IMR-90 (cell line): ENCODE results near the gene CBX5. TPM values are rescaled to one million over a fixed set of nuclear protein-coding genes. Genes with fewer than 3 reads are reported as not detected.
"Not testable (repeated sequence)": the region's sequence is repeated elsewhere in the genome, so short reads cannot be mapped to it uniquely, and the experiment has no call there.

Source experiments
- ATAC-seq: fragments of 200-7000 bp; cut with Tn5 transposase; 2 replicates; pipeline ENCODE4 v1.9.1; 2020; ENCODE audit warnings: low read depth, mild to moderate bottlenecking, moderate library complexity
- BruUV-seq: library from RNA; stranded (reverse); fragments of 400-500 nt; replicated peaks from 2 replicates; lab custom pipeline; 2021; lab: Mats Ljungman, UMichigan
- CTCF ChIA-PET: fragments of 300-600 bp; formaldehyde crosslinking; extraction: SDS; loops from one replicate; lab custom pipeline; 2021; ENCODE audit warnings: antibody characterized with exemption; lab: Yijun Ruan, JAX
- POLR2A ChIA-PET: fragments of 300-600 bp; sonication (Branson Sonifier 250); formaldehyde crosslinking; loops from one replicate; lab custom pipeline; 2022; ENCODE audit warnings: antibody characterized with exemption; ENCODE audit not compliant: unreplicated experiment; lab: Charles Lee
- DNase-seq: peaks from one replicate; pipeline ENCODE4 v3.0.0; 2013
- H2AFZ ChIP-seq: replicated peaks from 2 replicates; pipeline ENCODE3; 2013; ENCODE audit warnings: low read length, mild to moderate bottlenecking; ENCODE audit not compliant: poor library complexity
- H2AK5ac ChIP-seq: 2 replicates; pipeline ENCODE4 v1.6.1; 2013; ENCODE audit warnings: low read depth, low read length, inconsistent platforms
- H2AK9ac ChIP-seq: replicated peaks from 2 replicates; pipeline ENCODE3; 2013; ENCODE audit warnings: mild to moderate bottlenecking, low read depth, low read length, moderate library complexity; ENCODE audit not compliant: poor library complexity
- H2BK120ac ChIP-seq: 2 replicates; pipeline ENCODE4 v1.6.1; 2013; ENCODE audit warnings: low read depth, low read length, inconsistent platforms
- H2BK15ac ChIP-seq: 3 replicates; pipeline ENCODE4 v1.6.1; 2013; ENCODE audit warnings: low read depth, low read length, inconsistent platforms
- H2BK20ac ChIP-seq: 2 replicates; pipeline ENCODE4 v1.6.1; 2013; ENCODE audit warnings: low read depth, mild to moderate bottlenecking, inconsistent platforms, low read length, moderate library complexity
- H2BK5ac ChIP-seq: 2 replicates; pipeline ENCODE4 v1.6.1; 2013; ENCODE audit warnings: mild to moderate bottlenecking, low read depth, low read length, inconsistent platforms; ENCODE audit not compliant: poor library complexity, severe bottlenecking
- H3K14ac ChIP-seq: replicated peaks from 2 replicates; pipeline ENCODE4 v1.6.1; 2013; ENCODE audit warnings: low read depth, low read length, inconsistent platforms
- H3K18ac ChIP-seq: 2 replicates; pipeline ENCODE4 v1.6.1; 2013; ENCODE audit warnings: low read depth, low read length, control low read depth
- H3K23ac ChIP-seq: 2 replicates; pipeline ENCODE4 v1.6.1; 2013; ENCODE audit warnings: low read depth, low read length, inconsistent platforms
- H3K27ac ChIP-seq: 2 replicates; pipeline ENCODE4 v1.5.1; 2013; ENCODE audit warnings: mild to moderate bottlenecking, control low read depth, low read length; ENCODE audit not compliant: insufficient read depth
- H3K27me3 ChIP-seq: 2 replicates; pipeline ENCODE4 v1.6.1; 2013; ENCODE audit warnings: low read length; ENCODE audit not compliant: control insufficient read depth, insufficient read depth
- H3K36me3 ChIP-seq: 2 replicates; pipeline ENCODE4 v1.6.1; 2013; ENCODE audit warnings: low read length, mixed read lengths; ENCODE audit not compliant: control insufficient read depth, insufficient read depth
- H3K4ac ChIP-seq: 2 replicates; pipeline ENCODE4 v1.6.1; 2013; ENCODE audit warnings: low read depth, low read length, inconsistent platforms
- H3K4me1 ChIP-seq: 2 replicates; pipeline ENCODE4 v1.6.1; 2013; ENCODE audit warnings: low read length, mixed read lengths; ENCODE audit not compliant: control insufficient read depth, insufficient read depth
- H3K4me2 ChIP-seq: 2 replicates; pipeline ENCODE4 v1.6.1; 2013; ENCODE audit warnings: low read depth, mild to moderate bottlenecking, control low read depth, low read length, moderate library complexity
- H3K4me3 ChIP-seq: 2 replicates; pipeline ENCODE4 v1.5.1; 2013; ENCODE audit warnings: low read depth, mild to moderate bottlenecking, control low read depth, low read length, moderate library complexity; ENCODE audit not compliant: insufficient read depth
- H3K56ac ChIP-seq: 2 replicates; pipeline ENCODE4 v1.6.1; 2013; ENCODE audit warnings: low read length, inconsistent platforms; ENCODE audit not compliant: insufficient read depth; ENCODE audit errors: extremely low read depth
- H3K79me1 ChIP-seq, 2 experiments: 2 replicates each; pipeline ENCODE4 v1.6.1; 2013; ENCODE audit warnings: low read length in 2 of 2, inconsistent platforms in 1 of 2, low read depth in 1 of 2
- H3K9ac ChIP-seq: 2 replicates; pipeline ENCODE4 v1.6.1; 2013; ENCODE audit warnings: low read depth, low read length, control low read depth
- H3K9me1 ChIP-seq: 2 replicates; pipeline ENCODE4 v1.6.1; 2013; ENCODE audit warnings: low read length, inconsistent platforms; ENCODE audit not compliant: insufficient read depth
- H3K9me3 ChIP-seq: 2 replicates; pipeline ENCODE4 v1.6.1; 2013; ENCODE audit warnings: low read length; ENCODE audit not compliant: control insufficient read depth, insufficient read depth
- H4K20me1 ChIP-seq: 2 replicates; pipeline ENCODE4 v1.6.1; 2013; ENCODE audit warnings: low read length, inconsistent platforms; ENCODE audit not compliant: insufficient read depth
- H4K5ac ChIP-seq: 2 replicates; pipeline ENCODE4 v1.6.1; 2013; ENCODE audit warnings: mild to moderate bottlenecking, low read depth, low read length, control low read depth
- H4K8ac ChIP-seq, 2 experiments: 2 replicates each; pipeline ENCODE4 v1.6.1; 2013; ENCODE audit warnings: low read depth in 2 of 2, low read length in 2 of 2, control low read depth in 1 of 2, inconsistent platforms in 1 of 2
- H4K91ac ChIP-seq: 2 replicates; pipeline ENCODE4 v1.6.1; 2013; ENCODE audit warnings: low read depth, low read length, inconsistent platforms; ENCODE audit not compliant: insufficient read depth
- CTCF ChIP-seq: conservative IDR thresholded peaks from 2 replicates; pipeline ENCODE4 v1.5.1; 2012; ENCODE audit warnings: mild to moderate bottlenecking, low read depth, low read length, improper control_type of control experiment
- NFE2L2 ChIP-seq: fragments of 150-350 bp; IDR thresholded peaks from 2 replicates; pipeline ENCODE4 v1.6.1; 2016; ENCODE audit warnings: low read depth, mild to moderate bottlenecking, low read length
- WGBS, 2 experiments: methylation state at CpG; one replicate each; pipeline versions ENCODE4 v1.1.5 to v1.1.7; 2013; ENCODE audit warnings: missing lambda C conversion rate in 2 of 2; ENCODE audit not compliant: insufficient read length in 1 of 2; ENCODE audit errors: extremely low coverage in 2 of 2; 5-methylcytosine and 5-hydroxymethylcytosine counted together
- dilution Hi-C: fragments of 300-500 bp; cut with HindIII; formaldehyde crosslinking; loops from one replicate; pipeline ENCODE4 v1.14.3; 2018; ENCODE audit warnings: low sequenced_read_pairs; ENCODE audit not compliant: unreplicated experiment
- in situ Hi-C: fragments of 300-500 bp; cut with MboI; formaldehyde crosslinking; loops from 3 replicates; pipeline ENCODE4 v1.14.3; 2019; ENCODE audit warnings: low sequenced_read_pairs, inconsistent platforms, mixed read lengths
- intact Hi-C: fragments of 100-400 bp; cut with micrococcal nuclease; formaldehyde crosslinking; loops from 2 replicates; pipeline ENCODE4 v1.10.0; 2022
- polyA plus RNA-seq, 3 experiments: library from polyadenylated mRNA; depleted of rRNA; stranded (reverse); fragments of >200 nt; gene quantifications; 2 replicates each; pipeline ENCODE4 v1.2.3, GENCODE V29; 2012; ENCODE audit warnings: low replicate concordance in 1 of 3
- total RNA-seq: library from RNA; depleted of rRNA; stranded (reverse); fragments of >200 nt; gene quantifications from 2 replicates; pipeline ENCODE4 v1.2.3, GENCODE V29; 2012

CBX5 gene
- total and polyA plus RNA-seq, 2 of the 4 experiments (the other 2 are of a cell fraction): 18.0 to 40.9 TPM

GRCh38 chr12:54232790-54233189 lies 47.1 kb downstream of the CBX5 start:
- H3K14ac ChIP-seq: no peak overlapping the region
- H3K4me2 ChIP-seq: no peak overlapping the region
- no peak overlapping the region for H2BK20ac ChIP-seq
- TF ChIP-seq CTCF: peak; percentile 28; the same call in 1 of the 2 replicates
- TF ChIP-seq NFE2L2: no peak
- DNase-seq (peak; percentile 66), ATAC-seq (no peak)
- H3K4me1 ChIP-seq: peaks cover 16% of the 10 kb centered on the region
- no peak overlapping the region for H3K18ac ChIP-seq
- no peak overlapping the region for H3K4me3 ChIP-seq
- no peaks in the 10 kb centered on the region for H3K27me3 ChIP-seq
- H4K5ac ChIP-seq: no peak overlapping the region
- in situ Hi-C loops: no loop called here
- no peak overlapping the region for H3K56ac ChIP-seq
- no peaks in the 10 kb centered on the region for H3K9me3 ChIP-seq
- H2AK5ac ChIP-seq: no peak overlapping the region
- no peak overlapping the region for H3K27ac ChIP-seq
- no peak overlapping the region for H3K23ac ChIP-seq
- no peak overlapping the region for H3K4ac ChIP-seq
- no peak overlapping the region for H2BK15ac ChIP-seq
- intact Hi-C loops: no loop called here
- dilution Hi-C loops: no loop called here
- no peak overlapping the region for H2BK120ac ChIP-seq
- no peak overlapping the region for H2AFZ ChIP-seq
- no peak overlapping the region for H4K8ac ChIP-seq
- ChIA-PET POLR2A (no interaction called here), CTCF (interaction anchor here (0.6 kb wide), 1 partner anchor 206 kb away, joined by 4 read pairs; no protein-coding TSS in a partner anchor)
- no peak overlapping the region for H2AK9ac ChIP-seq
- peaks cover 8% of the 10 kb centered on the region for H3K9me1 ChIP-seq
- no peak overlapping the region for H3K9ac ChIP-seq
- no CpG with 5 or more reads among the region's 2 CpGs for WGBS, 2 experiments
- no peak overlapping the region for H4K91ac ChIP-seq
- H3K79me1 ChIP-seq: peaks cover 15 to 22% of the 10 kb centered on the region in 2 experiments
- no peaks in the 10 kb centered on the region for H4K20me1 ChIP-seq
- no peak overlapping the region for H2BK5ac ChIP-seq
- BruUV-seq: no TSS peak
- no peaks in the 10 kb centered on the region for H3K36me3 ChIP-seq

- H3K36me3 ChIP-seq, CTCF ChIA-PET, in situ Hi-C loops, ATAC-seq, H3K4me2 ChIP-seq, H3K9me1 ChIP-seq, intact Hi-C loops, H3K9ac ChIP-seq, H3K23ac ChIP-seq, H3K18ac ChIP-seq, POLR2A ChIA-PET, H3K56ac ChIP-seq, DNase-seq, H3K4me3 ChIP-seq, dilution Hi-C loops, H3K14ac ChIP-seq, H4K5ac ChIP-seq, H3K9me3 ChIP-seq, H2BK20ac ChIP-seq, H2BK120ac ChIP-seq, H4K8ac ChIP-seq, H4K20me1 ChIP-seq, H4K91ac ChIP-seq, H2AFZ ChIP-seq, H3K27me3 ChIP-seq, H2BK5ac ChIP-seq, H2AK9ac ChIP-seq, BruUV-seq: not testable (repeated sequence)
- H3K4ac ChIP-seq: peak overlapping the region; percentile 12; the same call in 1 of the 2 replicates
- H2BK15ac ChIP-seq: 0 out of 3 replicates have a peak overlapping the region, but pooled peaks have one; percentile 17
- peaks cover 10 to 14% of the 10 kb centered on the region in 2 experiments for H3K79me1 ChIP-seq
- H3K4me1 ChIP-seq: peaks cover 20% of the 10 kb centered on the region
- H2AK5ac ChIP-seq: peak overlapping the region; percentile 31
- no CpG with 5 or more reads among the region's 3 CpGs for WGBS, 2 experiments
- peak overlapping the region; percentile 11; the same call in 1 of the 2 replicates for H3K27ac ChIP-seq
Measured at GRCh38 chr12:54231269-54231668, 48.7 kb downstream of the CBX5 start.
